Measurements from ENCODE around the gene PFAS. TPM values are rescaled to one million over a fixed set of nuclear protein-coding genes. Genes with fewer than 3 reads are reported as not detected.
A peak's percentile ranks its signal among the peaks of the same experiment; 100 is the strongest.

The PFAS gene
- total and polyA plus RNA-seq, 2 of the 8 experiments (the other 6 are each of a cell fraction or from before 2014, with no cell fraction given) = 88.4 to 248 TPM

GRCh38 chr17:8220783-8221662 is 28.1 kb upstream of the PFAS start (continued):
- TF ChIP-seq POLR2A (IDR thresholded peaks at IDR 0.05; ENCODE audit: control extremely low read depth in 1 of 2, low read depth in 2 of 2, low read length in 2 of 2) = peak in 1 of 2 experiments; percentile 81; a peak in 2 of 3 replicates
- peak; percentile 96 for TF ChIP-seq YY1 (IDR thresholded peaks at IDR 0.05; ENCODE audit: low read depth, low read length)
- TF ChIP-seq POU5F1 (IDR thresholded peaks at IDR 0.05; ENCODE audit: low read depth, low read length) = peak; percentile 29; the same call in 1 of the 2 replicates
- TF ChIP-seq TBP (IDR thresholded peaks at IDR 0.05; ENCODE audit: low read depth, low read length) = peak; percentile 99
- TF ChIP-seq, protein P1, sequence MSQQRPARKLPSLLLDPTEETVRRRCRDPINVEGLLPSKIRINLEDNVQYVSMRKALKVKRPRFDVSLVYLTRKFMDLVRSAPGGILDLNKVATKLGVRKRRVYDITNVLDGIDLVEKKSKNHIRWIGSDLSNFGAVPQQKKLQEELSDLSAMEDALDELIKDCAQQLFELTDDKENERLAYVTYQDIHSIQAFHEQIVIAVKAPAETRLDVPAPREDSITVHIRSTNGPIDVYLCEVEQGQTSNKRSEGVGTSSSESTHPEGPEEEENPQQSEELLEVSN (IDR thresholded peaks at IDR 0.05) = no peak
- no peak for TF ChIP-seq GTF2F1 (IDR thresholded peaks at IDR 0.05; ENCODE audit: borderline replicate concordance, low read depth, low read length)
- no peak for TF ChIP-seq KDM5A (IDR thresholded peaks at IDR 0.05; ENCODE audit: low read length)
- no peak for TF ChIP-seq RFX5 (IDR thresholded peaks at IDR 0.05; ENCODE audit: borderline replicate concordance, low read depth, low read length)
- TF ChIP-seq JUN (IDR thresholded peaks at IDR 0.05; ENCODE audit: low read depth, low read length) = no peak
- 0 out of 2 replicates have a peak, but pooled peaks have one; percentile 9 for TF ChIP-seq CHD2 (IDR thresholded peaks at IDR 0.05; ENCODE audit: low read length)
- no peak for TF ChIP-seq BCL11A (IDR thresholded peaks at IDR 0.05; ENCODE audit: low read depth in 2 of 2, low read length in 2 of 2)
- TF ChIP-seq RBBP5 (IDR thresholded peaks at IDR 0.05; ENCODE audit: borderline replicate concordance, low read depth, low read length) = peak; percentile 98
- no peak for TF ChIP-seq EGR1 (IDR thresholded peaks at IDR 0.05; ENCODE audit: borderline replicate concordance, low read depth, low read length)
- TF ChIP-seq EP300 (IDR thresholded peaks at IDR 0.05; ENCODE audit: borderline replicate concordance in 1 of 2, low read depth in 2 of 2, low read length in 2 of 2) = no peak
- TF ChIP-seq ASH2L (IDR thresholded peaks at IDR 0.05; ENCODE audit: low read length) = peak; percentile 99
- peak; percentile 53 for TF ChIP-seq POLR2AphosphoS5 (IDR thresholded peaks at IDR 0.05; ENCODE audit: low read depth, low read length)
- no peak for TF ChIP-seq USF2 (IDR thresholded peaks at IDR 0.05; ENCODE audit: low read length)
- peak; percentile 79 for TF ChIP-seq BACH1 (IDR thresholded peaks at IDR 0.05; ENCODE audit: low read length)
- TF ChIP-seq NRF1 (IDR thresholded peaks at IDR 0.05; ENCODE audit: low read depth, low read length) = peak; percentile 40; the same call in 1 of the 2 replicates
- TF ChIP-seq KDM1A (IDR thresholded peaks at IDR 0.05; ENCODE audit: borderline replicate concordance, low read length) = no peak; the same call in 1 of the 2 replicates
- no peak for TF ChIP-seq SUZ12 (IDR thresholded peaks at IDR 0.05; ENCODE audit: low read length)
- TF ChIP-seq CREB1 (IDR thresholded peaks at IDR 0.05) = peak; percentile 74
- peak; percentile 70 for TF ChIP-seq CHD1 (IDR thresholded peaks at IDR 0.05; ENCODE audit: low read depth, low read length)
- TF ChIP-seq CEBPB (IDR thresholded peaks at IDR 0.05; ENCODE audit: low read depth, low read length) = peak; percentile 83
